ENCODE data around the gene TLE7. TPM values are rescaled to one million over a fixed set of nuclear protein-coding genes. Genes with fewer than 3 reads are reported as not detected.

Gene TLE7
- total RNA-seq, 1 experiment from 2014 or later, result not detected

- Histone ChIP-seq H3K4me2 (ENCODE audit: insufficient read depth, insufficient read length, low read length) (peak overlapping the region; percentile 86), H3K23ac (ENCODE audit: insufficient read length, low read depth, low read length) (no peak overlapping the region), H2AFZ (ENCODE audit: low read length) (peak overlapping the region; percentile 7), H3K9me3 (ENCODE audit: control insufficient read depth, low read depth, low read length) (no peaks in the 10 kb centered on the region), H4K20me1 (ENCODE audit: control insufficient read depth, insufficient read depth, insufficient read length) (no peaks in the 10 kb centered on the region), H2AK5ac (ENCODE audit: insufficient read length, low read length) (no peak overlapping the region), H3T11ph (ENCODE audit: low read length) (no peak overlapping the region), H2BK15ac (ENCODE audit: low read depth, low read length) (no peak overlapping the region), H3K27me3 (ENCODE audit: insufficient read depth, low read length) (no peaks in the 10 kb centered on the region; the same call in 1 of the 2 replicates), H3K4ac (ENCODE audit: low read depth, low read length) (no peak overlapping the region), H2BK12ac (ENCODE audit: insufficient read length, low read depth, low read length) (no peak overlapping the region), H3K14ac (ENCODE audit: insufficient read depth, low read length) (peak overlapping the region; percentile 88), H3K18ac (ENCODE audit: insufficient read length, low read depth, low read length) (peak overlapping the region; percentile 86), H3K27ac (ENCODE audit: insufficient read length, low read depth, low read length) (peak overlapping the region; percentile 34), H2BK5ac (ENCODE audit: insufficient read length, low read length) (no peak overlapping the region), H2BK20ac (ENCODE audit: low read depth, low read length, poor library complexity, severe bottlenecking) (no peak overlapping the region), H3K9ac (ENCODE audit: extremely low read depth, insufficient read length, low read length) (peak overlapping the region; percentile 68), H3K79me2 (ENCODE audit: insufficient read depth, low read length) (no peaks in the 10 kb centered on the region), H3K56ac (ENCODE audit: insufficient read length, low read depth, low read length) (no peak overlapping the region), H4K8ac (replicated peaks; ENCODE audit: insufficient read length, low read depth, low read length) (no peak overlapping the region), H4K5ac (ENCODE audit: insufficient read length, low read depth, low read length) (no peak overlapping the region), H3K23me2 (ENCODE audit: insufficient read length, low read depth, low read length, poor library complexity, severe bottlenecking) (no peaks in the 10 kb centered on the region), H3K79me1 (ENCODE audit: insufficient read depth, low read depth, low read length, poor library complexity, severe bottlenecking) (no peaks in the 10 kb centered on the region), H4K91ac (ENCODE audit: insufficient read length, low read depth, low read length) (no peak overlapping the region), H3K4me1 (ENCODE audit: insufficient read depth, low read length) (no peaks in the 10 kb centered on the region), H2BK120ac (ENCODE audit: low read depth, low read length, poor library complexity, severe bottlenecking) (no peak overlapping the region)
- Mint-ChIP-seq H3K4me3 (peak overlapping the region; percentile 74 to 87), H3K9me3 (no peaks in the 10 kb centered on the region), H3K27ac (peak overlapping the region; percentile 66 to 85 (median 78); a peak in 6 of 7 replicates), H3K4me1 (peaks cover 11 to 12% of the 10 kb centered on the region in 2 experiments), H3K27me3 (ENCODE audit: low read depth) (peaks cover 10% of the 10 kb centered on the region), H3K36me3 (ENCODE audit: insufficient read depth in 1 of 3, low read depth in 3 of 3) (no peaks in the 10 kb centered on the region)
- no CpG with 5 or more reads among the region's 44 CpGs for WGBS (ENCODE audit: extremely low coverage, insufficient read length, low lambda C conversion rate)
- peak; percentile 84 for DNase-seq
- TF ChIP-seq, protein P1, sequence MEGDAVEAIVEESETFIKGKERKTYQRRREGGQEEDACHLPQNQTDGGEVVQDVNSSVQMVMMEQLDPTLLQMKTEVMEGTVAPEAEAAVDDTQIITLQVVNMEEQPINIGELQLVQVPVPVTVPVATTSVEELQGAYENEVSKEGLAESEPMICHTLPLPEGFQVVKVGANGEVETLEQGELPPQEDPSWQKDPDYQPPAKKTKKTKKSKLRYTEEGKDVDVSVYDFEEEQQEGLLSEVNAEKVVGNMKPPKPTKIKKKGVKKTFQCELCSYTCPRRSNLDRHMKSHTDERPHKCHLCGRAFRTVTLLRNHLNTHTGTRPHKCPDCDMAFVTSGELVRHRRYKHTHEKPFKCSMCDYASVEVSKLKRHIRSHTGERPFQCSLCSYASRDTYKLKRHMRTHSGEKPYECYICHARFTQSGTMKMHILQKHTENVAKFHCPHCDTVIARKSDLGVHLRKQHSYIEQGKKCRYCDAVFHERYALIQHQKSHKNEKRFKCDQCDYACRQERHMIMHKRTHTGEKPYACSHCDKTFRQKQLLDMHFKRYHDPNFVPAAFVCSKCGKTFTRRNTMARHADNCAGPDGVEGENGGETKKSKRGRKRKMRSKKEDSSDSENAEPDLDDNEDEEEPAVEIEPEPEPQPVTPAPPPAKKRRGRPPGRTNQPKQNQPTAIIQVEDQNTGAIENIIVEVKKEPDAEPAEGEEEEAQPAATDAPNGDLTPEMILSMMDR (conservative IDR thresholded peaks at IDR 0.05), result no peak
These were observed 42.4 kb upstream of the TLE7 start for GRCh38 chr16:71484006-71484893.
